Effector memory CD4-positive, alpha-beta T cell (primary cell): ENCODE measurements around the gene NXPE1.

ENCODE experiments used
- DNase-seq, 3 donors: peaks; one replicate each; pipeline ENCODE4 v3.0.0-alpha.2; 2020
- H3K27ac ChIP-seq: 2 replicates; pipeline ENCODE4 v1.7.0; 2013; ENCODE audit warnings: mild to moderate bottlenecking, low read length, moderate library complexity; ENCODE audit not compliant: insufficient read depth, poor library complexity, severe bottlenecking
- H3K27me3 ChIP-seq: replicated peaks from 2 replicates; pipeline ENCODE4 v1.7.0; 2013; ENCODE audit warnings: mild to moderate bottlenecking, low read length; ENCODE audit not compliant: insufficient read depth, control insufficient read depth, poor library complexity, severe bottlenecking
- H3K36me3 ChIP-seq: 2 replicates; pipeline ENCODE4 v1.7.0; 2013; ENCODE audit warnings: mild to moderate bottlenecking, low read length, moderate library complexity; ENCODE audit not compliant: control insufficient read depth, insufficient read depth
- H3K4me1 ChIP-seq: 2 replicates; pipeline ENCODE4 v1.7.0; 2013; ENCODE audit warnings: low read length, mild to moderate bottlenecking; ENCODE audit not compliant: control insufficient read depth, insufficient read depth, poor library complexity, severe bottlenecking
- H3K4me3 ChIP-seq: 2 replicates; pipeline ENCODE4 v1.7.0; 2013; ENCODE audit warnings: low read length, low read depth, mild to moderate bottlenecking; ENCODE audit not compliant: insufficient read depth, poor library complexity, severe bottlenecking
- H3K9me3 ChIP-seq: 2 replicates; pipeline ENCODE4 v1.7.0; 2013; ENCODE audit warnings: mild to moderate bottlenecking, low read length, moderate library complexity; ENCODE audit not compliant: control insufficient read depth

The NXPE1 gene

DNA sequence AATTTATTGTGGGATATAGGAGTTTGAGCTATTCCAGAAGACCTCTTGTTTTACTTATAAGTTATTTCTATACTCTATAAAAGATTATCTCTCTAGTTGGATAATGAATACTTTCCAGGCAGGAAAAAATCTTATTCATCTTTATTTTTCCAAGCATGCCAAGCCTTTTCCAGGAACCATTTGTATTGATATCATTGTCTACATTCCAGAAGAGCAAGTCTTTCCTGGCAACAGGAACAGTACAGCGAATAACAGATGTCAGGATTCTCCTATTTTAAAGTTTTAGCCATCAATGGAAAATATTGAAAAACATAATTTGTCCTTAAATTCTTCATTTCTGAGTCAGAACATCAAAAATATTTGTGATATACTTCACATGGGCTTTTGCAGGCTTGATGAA is 5.2 kb upstream of the NXPE1 start:
- no peak for DNase-seq
- H3K27ac ChIP-seq: no peak overlapping the region
- no peaks in the 10 kb centered on the region for H3K4me1 ChIP-seq
- H3K9me3 ChIP-seq: no peaks in the 10 kb centered on the region
- H3K27me3 ChIP-seq: peaks cover 3% of the 10 kb centered on the region
- no peaks in the 10 kb centered on the region for H3K36me3 ChIP-seq
- no peak overlapping the region for H3K4me3 ChIP-seq

GRCh38 chr11:114563077-114563476 is 3.4 kb upstream of the NXPE1 start:
- no peak for DNase-seq
- Histone ChIP-seq H3K36me3 (no peaks in the 10 kb centered on the region), H3K27me3 (no peaks in the 10 kb centered on the region), H3K27ac (no peak overlapping the region), H3K4me3 (no peak overlapping the region), H3K4me1 (no peaks in the 10 kb centered on the region), H3K9me3 (no peaks in the 10 kb centered on the region)

DNA sequence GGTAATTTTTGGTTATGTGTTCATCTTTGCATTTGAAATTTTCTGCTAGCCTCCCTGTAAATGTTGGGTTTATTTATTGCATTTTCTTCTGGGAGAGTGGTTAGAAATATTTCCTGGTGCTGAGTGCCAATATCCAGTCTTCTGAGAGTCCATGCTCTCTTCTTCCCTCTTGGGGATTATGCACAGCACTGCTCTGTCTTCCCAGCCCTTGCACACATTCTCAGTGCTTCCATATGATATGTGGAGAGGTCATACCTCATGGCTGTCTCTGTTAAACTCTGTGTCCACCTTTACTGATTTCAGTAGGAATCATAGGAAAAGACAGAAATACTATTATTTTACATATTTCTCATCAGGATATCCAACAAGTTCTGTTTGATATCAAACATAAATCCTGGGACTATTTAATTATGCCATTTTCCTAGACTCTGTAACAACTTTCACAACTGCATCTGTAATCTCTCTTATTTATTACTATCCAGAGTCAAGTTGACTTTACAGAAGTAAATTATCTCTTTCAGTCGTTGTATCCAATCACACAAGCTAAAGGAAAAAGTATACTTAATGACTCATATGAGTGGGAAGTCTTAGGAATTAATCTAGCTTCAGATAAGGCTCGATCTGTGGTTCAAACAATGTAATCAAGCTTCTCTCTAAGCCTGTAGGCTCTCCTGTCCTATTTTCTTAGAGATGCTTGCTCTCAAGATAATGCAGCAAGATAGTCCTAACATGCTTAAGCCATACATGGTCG is 2.7 kb upstream of the NXPE1 start:
- Histone ChIP-seq H3K4me1 (no peaks in the 10 kb centered on the region), H3K27me3 (no peaks in the 10 kb centered on the region), H3K9me3 (no peaks in the 10 kb centered on the region), H3K36me3 (no peaks in the 10 kb centered on the region), H3K27ac (no peak overlapping the region), H3K4me3 (no peak overlapping the region)
- DNase-seq: no peak

- no peaks in the 10 kb centered on the region for H3K4me1 ChIP-seq
- H3K36me3 ChIP-seq: no peaks in the 10 kb centered on the region
- no peak overlapping the region for H3K4me3 ChIP-seq
- no peaks in the 10 kb centered on the region for H3K9me3 ChIP-seq
- H3K27me3 ChIP-seq: no peaks in the 10 kb centered on the region
- no peak overlapping the region for H3K27ac ChIP-seq
- DNase-seq: no peak
These were observed 3.5 kb downstream of the NXPE1 start for GRCh38 chr11:114556135-114556534.

DNA sequence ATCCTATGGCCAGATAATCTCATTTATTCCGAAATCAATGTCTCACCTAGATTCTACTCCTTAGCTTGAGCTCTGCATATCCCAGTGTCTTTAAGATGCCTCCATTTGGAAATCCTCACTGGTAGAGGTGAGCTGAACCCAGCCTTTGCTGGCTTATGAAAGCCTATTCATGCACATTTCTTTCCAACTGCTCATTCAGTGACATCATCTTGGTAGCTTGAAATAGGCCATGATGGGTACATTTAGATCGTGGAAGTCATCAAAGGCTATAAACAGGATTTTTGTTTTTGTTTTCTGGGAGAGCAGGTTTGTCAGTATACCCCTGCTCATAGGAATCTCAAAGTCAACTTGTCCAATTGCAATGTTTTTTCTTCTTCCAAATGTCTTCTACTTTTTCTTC is 6.0 kb downstream of the NXPE1 start:
- Histone ChIP-seq H3K4me1 (no peaks in the 10 kb centered on the region), H3K36me3 (no peaks in the 10 kb centered on the region), H3K27ac (no peak overlapping the region), H3K27me3 (no peaks in the 10 kb centered on the region), H3K9me3 (no peaks in the 10 kb centered on the region), H3K4me3 (no peak overlapping the region)
- no peak for DNase-seq

DNA sequence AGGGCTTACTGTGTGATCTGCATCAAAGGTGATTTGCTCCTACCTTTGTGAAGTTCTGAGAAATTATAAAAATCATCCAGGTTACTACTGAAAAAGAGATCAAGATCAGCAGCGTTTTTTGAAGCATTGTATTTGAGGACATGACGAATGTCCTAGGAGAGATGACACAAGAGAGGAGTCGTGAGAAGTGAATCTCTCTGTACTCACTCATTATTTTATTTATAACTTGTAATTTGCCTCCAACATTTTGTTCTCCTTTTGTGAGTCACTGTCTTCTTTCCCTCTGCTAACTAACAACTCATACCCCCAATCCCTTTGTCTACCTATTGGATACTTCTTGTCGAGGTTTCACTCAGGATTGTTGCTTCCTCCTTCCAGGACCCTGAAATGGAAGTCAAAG is 8.6 kb downstream of the NXPE1 start:
- H3K4me1 ChIP-seq: no peaks in the 10 kb centered on the region
- DNase-seq: no peak
- no peak overlapping the region for H3K27ac ChIP-seq

DNA sequence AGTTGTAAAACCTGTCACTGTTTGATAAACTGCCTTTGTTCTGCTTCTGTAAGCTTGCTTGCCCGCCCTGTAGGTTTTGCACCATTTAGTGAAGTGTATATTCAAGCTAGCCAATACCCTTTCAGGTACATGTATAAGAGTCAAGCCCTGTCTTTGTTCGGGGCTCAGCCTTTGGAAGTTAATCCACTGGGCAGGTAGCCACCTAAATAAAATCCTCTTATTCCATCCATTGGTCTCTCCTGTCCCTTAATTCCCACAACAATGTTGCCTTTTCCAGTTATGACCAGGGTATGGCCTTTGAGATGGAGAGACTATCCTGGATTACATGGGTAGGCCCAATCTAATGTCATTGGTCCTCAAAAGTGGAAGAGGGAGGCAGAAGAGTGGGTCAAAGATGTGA is 34.0 kb downstream of the NXPE1 start:
- no peak overlapping the region for H3K27ac ChIP-seq

More for the DNA sequence above, 8.6 kb downstream of the NXPE1 start:
- no peaks in the 10 kb centered on the region for H3K27me3 ChIP-seq
- no peaks in the 10 kb centered on the region for H3K9me3 ChIP-seq
- no peaks in the 10 kb centered on the region for H3K36me3 ChIP-seq
- H3K4me3 ChIP-seq: no peak overlapping the region

GRCh38 chr11:114524122-114524521 is 35.6 kb downstream of the NXPE1 start:
- Histone ChIP-seq H3K9me3 (no peaks in the 10 kb centered on the region), H3K36me3 (no peaks in the 10 kb centered on the region), H3K27ac (no peak overlapping the region), H3K4me3 (no peak overlapping the region), H3K27me3 (no peaks in the 10 kb centered on the region), H3K4me1 (no peaks in the 10 kb centered on the region)
- no peak for DNase-seq

More for the DNA sequence above, 34.0 kb downstream of the NXPE1 start:
- no peaks in the 10 kb centered on the region for H3K36me3 ChIP-seq
- no peak for DNase-seq
- H3K4me1 ChIP-seq: no peaks in the 10 kb centered on the region
- H3K27me3 ChIP-seq: no peaks in the 10 kb centered on the region
- H3K4me3 ChIP-seq: no peak overlapping the region
- no peaks in the 10 kb centered on the region for H3K9me3 ChIP-seq

GRCh38 chr11:114522818-114523217 is 36.9 kb downstream of the NXPE1 start:
- Histone ChIP-seq H3K9me3 (no peaks in the 10 kb centered on the region), H3K36me3 (no peaks in the 10 kb centered on the region), H3K27me3 (no peaks in the 10 kb centered on the region), H3K4me1 (no peaks in the 10 kb centered on the region), H3K27ac (no peak overlapping the region), H3K4me3 (no peak overlapping the region)
- no peak for DNase-seq

DNA sequence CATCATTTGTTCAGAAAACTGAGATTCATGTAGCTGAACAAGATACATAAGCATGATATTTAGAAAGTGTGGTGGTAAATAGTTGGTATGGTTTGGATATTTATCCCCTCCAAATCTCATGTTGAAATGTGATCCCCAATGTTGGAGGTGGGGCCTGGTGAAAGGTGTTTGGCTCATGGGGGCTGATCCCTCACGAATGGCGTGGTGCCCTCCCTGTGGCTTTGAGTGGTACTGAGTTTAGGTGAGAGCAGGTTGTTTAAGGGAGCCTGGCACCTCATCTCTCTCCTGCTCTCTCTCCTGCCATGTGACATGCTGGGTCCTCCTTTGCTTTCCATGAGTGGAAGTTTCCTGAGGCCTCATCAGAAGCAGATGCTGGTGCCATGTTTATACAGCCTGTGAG is 48.1 kb downstream of the NXPE1 start:
- no peak overlapping the region for H3K4me3 ChIP-seq
- no peak overlapping the region for H3K27ac ChIP-seq
- no peaks in the 10 kb centered on the region for H3K9me3 ChIP-seq

More for the DNA sequence above, 48.1 kb downstream of the NXPE1 start:
- DNase-seq: no peak
- Histone ChIP-seq H3K4me1 (no peaks in the 10 kb centered on the region), H3K36me3 (no peaks in the 10 kb centered on the region), H3K27me3 (no peaks in the 10 kb centered on the region)
